ENCODE measurements around the gene CPLANE2.

GRCh38 chr1:16252912-16253311 is 15.9 kb upstream of the CPLANE2 start:
- no peak for TF ChIP-seq CTCF (IDR thresholded peaks at IDR 0.05)
- no peak for TF ChIP-seq EZH2 (IDR thresholded peaks at IDR 0.05)

Data from neural progenitor cell (in vitro differentiated cells).